Breast epithelium (tissue), 4 donors: ENCODE results near the gene GNPTG. TPM values are rescaled to one million over a fixed set of nuclear protein-coding genes. Genes with fewer than 3 reads are reported as not detected.

Source experiments
- DNase-seq, 2 donors: peaks; one replicate each; pipeline ENCODE4 v3.0.0-alpha.2; 2019; ENCODE audit warnings: low spot score in 2 of 2
- H3K27ac ChIP-seq, 2 donors: fragments of 200-600 bp; sonication (generic) in 1 of 2; one replicate each; pipeline ENCODE4 v1.5.1; 2016 to 2019; ENCODE audit warnings: mild to moderate bottlenecking in 1 of 2
- H3K27me3 ChIP-seq, 2 donors: fragments of 200-600 bp; sonication (generic) in 1 of 2; one replicate each; pipeline versions ENCODE4 v1.5.1 to v1.6.0; 2017 to 2019; ENCODE audit warnings: control low read depth in 1 of 2, mild to moderate bottlenecking in 1 of 2
- H3K36me3 ChIP-seq: fragments of 200-600 bp; one replicate; pipeline ENCODE4 v1.5.1; 2019
- H3K4me1 ChIP-seq, 2 donors: fragments of 200-600 bp; sonication (generic); one replicate each; pipeline ENCODE4 v1.5.1; 2016 to 2019; ENCODE audit warnings: control low read depth in 1 of 2
- H3K4me3 ChIP-seq, 3 donors: fragments of 200-600 bp; sonication (generic); 1 replicate in 2 of 3; 2 replicates in 1 of 3; pipeline ENCODE4 v1.5.1; 2016 to 2019; ENCODE audit warnings: mild to moderate bottlenecking in 3 of 3, moderate library complexity in 2 of 3
- H3K9me3 ChIP-seq, 2 donors: fragments of 200-600 bp; sonication (generic) in 1 of 2; one replicate each; pipeline ENCODE4 v1.5.1; 2016 to 2019; ENCODE audit warnings: control low read depth in 1 of 2
- POLR2A ChIP-seq: fragments of 450-650 bp; IDR thresholded peaks from one replicate; pipeline ENCODE4 v1.6.1; 2016; ENCODE audit warnings: antibody characterized with exemption, mild to moderate bottlenecking, moderate library complexity
- POLR2AphosphoS5 ChIP-seq, 3 donors: sonication (generic); formaldehyde crosslinking; IDR thresholded peaks; one replicate each; pipeline ENCODE4 v1.6.1; 2017; ENCODE audit warnings: antibody characterized with exemption in 3 of 3
- intact Hi-C: fragments of 100-400 bp; cut with DNase I; formaldehyde crosslinking; loops from one replicate; pipeline ENCODE4 v1.15.1; 2023; ENCODE audit warnings: low total_unique reads
- total RNA-seq, 3 donors: library from RNA; depleted of rRNA; stranded (reverse); fragments of >200 nt; gene quantifications; one replicate each; pipeline ENCODE4 v1.1.0, GENCODE V29; 2016
- TF ChIP-seq, protein P1 (sequence below), 3 donors: fragments of 450-650 bp; IDR thresholded peaks; one replicate each; pipeline ENCODE4 v1.5.1; 2016 to 2017; ENCODE audit warnings: antibody characterized with exemption in 3 of 3, mild to moderate bottlenecking in 3 of 3, moderate library complexity in 3 of 3

Gene GNPTG
- total RNA-seq, 3 donors from 2014 or later = 50.5 to 89.3 (median 58.4) TPM

DNA sequence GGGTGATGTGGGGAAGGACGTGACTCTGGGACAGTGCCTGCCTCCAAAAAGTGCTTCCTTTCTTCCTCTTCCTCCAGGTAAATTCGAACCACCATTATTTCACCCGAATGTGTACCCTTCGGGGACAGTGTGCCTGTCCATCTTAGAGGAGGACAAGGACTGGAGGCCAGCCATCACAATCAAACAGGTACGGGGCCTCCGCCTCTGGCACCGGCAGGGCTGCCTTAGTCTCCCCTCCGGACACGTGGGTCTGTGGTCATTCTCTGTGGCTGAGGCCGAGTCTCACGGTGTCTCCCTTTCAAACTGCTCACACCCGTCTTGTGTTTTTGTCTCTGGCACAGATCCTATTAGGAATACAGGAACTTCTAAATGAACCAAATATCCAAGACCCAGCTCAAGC is 31.6 kb upstream of the GNPTG start:
- no peak overlapping the region for H3K27ac ChIP-seq
- intact Hi-C loops = no loop called here
- TF ChIP-seq, protein P1, sequence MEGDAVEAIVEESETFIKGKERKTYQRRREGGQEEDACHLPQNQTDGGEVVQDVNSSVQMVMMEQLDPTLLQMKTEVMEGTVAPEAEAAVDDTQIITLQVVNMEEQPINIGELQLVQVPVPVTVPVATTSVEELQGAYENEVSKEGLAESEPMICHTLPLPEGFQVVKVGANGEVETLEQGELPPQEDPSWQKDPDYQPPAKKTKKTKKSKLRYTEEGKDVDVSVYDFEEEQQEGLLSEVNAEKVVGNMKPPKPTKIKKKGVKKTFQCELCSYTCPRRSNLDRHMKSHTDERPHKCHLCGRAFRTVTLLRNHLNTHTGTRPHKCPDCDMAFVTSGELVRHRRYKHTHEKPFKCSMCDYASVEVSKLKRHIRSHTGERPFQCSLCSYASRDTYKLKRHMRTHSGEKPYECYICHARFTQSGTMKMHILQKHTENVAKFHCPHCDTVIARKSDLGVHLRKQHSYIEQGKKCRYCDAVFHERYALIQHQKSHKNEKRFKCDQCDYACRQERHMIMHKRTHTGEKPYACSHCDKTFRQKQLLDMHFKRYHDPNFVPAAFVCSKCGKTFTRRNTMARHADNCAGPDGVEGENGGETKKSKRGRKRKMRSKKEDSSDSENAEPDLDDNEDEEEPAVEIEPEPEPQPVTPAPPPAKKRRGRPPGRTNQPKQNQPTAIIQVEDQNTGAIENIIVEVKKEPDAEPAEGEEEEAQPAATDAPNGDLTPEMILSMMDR (IDR thresholded peaks at IDR 0.05) = no peak
- TF ChIP-seq POLR2AphosphoS5 (IDR thresholded peaks at IDR 0.05) (no peak), POLR2A (no peak)
- H3K27me3 ChIP-seq = no peaks in the 10 kb centered on the region
- peaks cover 16% of the 10 kb centered on the region for H3K36me3 ChIP-seq
- H3K4me3 ChIP-seq = no peak overlapping the region
- H3K9me3 ChIP-seq = no peaks in the 10 kb centered on the region
- H3K4me1 ChIP-seq = peaks cover 7 to 10% of the 10 kb centered on the region in 2 donors
- DNase-seq = no peak

DNA sequence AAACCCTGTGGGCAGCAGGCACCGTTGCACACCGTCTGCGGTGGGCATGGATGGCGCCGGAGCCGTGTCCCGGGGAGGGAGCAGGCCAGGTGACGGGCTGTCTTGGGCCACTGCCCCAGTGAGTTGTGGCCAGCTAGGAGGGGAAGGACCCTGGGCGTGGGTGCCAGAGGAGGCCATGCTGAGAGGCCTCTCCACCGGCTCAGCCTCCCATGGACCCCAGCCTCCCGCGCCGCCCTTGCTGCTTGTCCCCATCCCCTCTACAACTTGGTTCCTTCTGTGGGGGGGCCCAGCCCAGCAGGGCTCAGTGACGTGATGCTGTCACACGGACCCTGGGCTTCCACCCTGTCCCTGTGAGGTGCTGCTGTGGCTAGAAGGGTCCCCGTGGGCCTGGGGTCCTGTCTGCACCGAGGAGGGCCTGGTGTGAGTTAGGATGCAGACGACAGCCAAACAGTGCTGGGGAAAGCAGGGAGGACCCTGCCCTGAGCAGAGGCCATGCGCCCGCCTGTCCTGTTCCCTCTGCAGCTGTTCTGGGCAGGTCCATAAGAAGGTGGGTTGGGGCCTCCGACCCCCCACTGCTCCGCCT is 31.0 kb upstream of the GNPTG start:
- H3K4me1 ChIP-seq = peaks cover 7 to 10% of the 10 kb centered on the region in 2 donors

DNA sequence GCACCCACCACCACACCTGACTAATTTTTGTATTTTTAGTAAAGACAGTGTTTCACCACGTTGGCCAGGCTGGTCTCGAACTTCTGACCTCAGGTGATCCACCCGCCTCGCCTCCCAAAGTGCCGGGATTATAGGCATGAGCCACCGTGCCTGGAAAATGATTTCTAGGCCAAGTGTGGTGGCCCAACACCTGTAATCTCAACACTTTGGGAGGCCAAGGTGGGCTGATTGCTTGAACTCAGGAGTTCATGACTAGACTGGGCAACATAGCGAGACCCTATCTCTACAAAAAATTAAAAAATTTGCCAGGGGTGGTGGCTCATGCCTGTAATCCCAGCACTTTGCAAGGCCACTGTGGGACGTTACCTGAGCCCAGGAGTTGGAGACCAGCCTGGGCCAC is 29.3 kb upstream of the GNPTG start:
- peaks cover 19% of the 10 kb centered on the region for H3K36me3 ChIP-seq
- TF ChIP-seq, protein P1 (IDR thresholded peaks at IDR 0.05) = no peak
- TF ChIP-seq POLR2AphosphoS5 (IDR thresholded peaks at IDR 0.05) (no peak), POLR2A (no peak)
- intact Hi-C loops = no loop called here
- H3K4me3 ChIP-seq = no peak overlapping the region
- H3K4me1 ChIP-seq = peaks cover 7 to 10% of the 10 kb centered on the region in 2 donors
- no peak overlapping the region for H3K27ac ChIP-seq
- no peaks in the 10 kb centered on the region for H3K27me3 ChIP-seq
- DNase-seq = no peak
- H3K9me3 ChIP-seq = no peaks in the 10 kb centered on the region

More for the DNA sequence above, 31.0 kb upstream of the GNPTG start:
- Histone ChIP-seq H3K4me3 (no peak overlapping the region), H3K36me3 (peaks cover 19% of the 10 kb centered on the region), H3K27me3 (no peaks in the 10 kb centered on the region), H3K27ac (no peak overlapping the region), H3K9me3 (no peaks in the 10 kb centered on the region)
- no peak for DNase-seq
- intact Hi-C loops = no loop called here
- TF ChIP-seq POLR2A = no peak
- no peak for TF ChIP-seq POLR2AphosphoS5 (IDR thresholded peaks at IDR 0.05)
- TF ChIP-seq, protein P1 (IDR thresholded peaks at IDR 0.05) = no peak

DNA sequence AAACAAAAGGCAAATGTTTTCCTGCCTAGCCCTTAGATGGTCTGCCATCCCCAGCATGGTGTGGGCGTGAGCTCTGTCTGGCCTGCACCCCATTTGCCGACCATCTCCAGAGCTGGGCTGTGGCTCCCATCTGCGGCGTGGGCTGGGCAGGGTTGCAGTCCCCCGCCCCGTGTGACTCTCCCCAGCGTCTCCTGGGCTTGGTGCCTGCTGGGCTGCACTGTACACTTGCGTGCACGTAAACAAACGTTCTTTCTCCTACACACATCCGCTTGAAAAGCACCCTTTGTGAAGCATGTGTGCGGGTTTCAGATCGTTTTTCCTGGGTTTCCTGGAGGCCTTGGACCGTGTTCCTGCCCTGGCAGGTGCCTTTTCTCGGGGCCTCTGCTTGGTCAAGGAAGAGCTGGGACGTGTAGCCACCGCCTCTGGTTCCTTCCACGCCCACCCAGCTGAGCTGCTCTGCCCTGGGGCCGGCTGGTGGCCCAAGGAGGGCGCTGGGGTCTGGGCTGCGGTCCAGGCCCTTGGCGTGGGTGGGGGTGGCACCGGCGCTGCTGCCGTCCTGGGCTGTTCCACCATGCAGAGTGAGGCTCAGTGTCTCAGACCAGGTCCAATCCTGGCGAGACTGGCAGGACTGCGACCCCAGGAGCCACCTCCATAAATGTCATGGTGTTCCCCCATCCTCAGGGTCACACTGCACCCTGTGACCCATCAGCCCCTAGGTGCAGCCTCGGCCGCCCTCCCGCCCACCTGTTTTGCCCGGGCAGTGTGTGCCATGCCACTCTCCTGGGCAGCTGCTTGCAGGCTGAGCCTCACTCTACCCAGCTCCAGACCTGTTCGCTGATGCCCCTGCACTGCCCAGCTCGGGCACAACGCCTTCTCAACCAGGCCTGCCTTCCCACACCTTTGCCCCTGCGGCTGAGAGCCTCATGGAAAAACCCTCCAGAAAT is 28.2 kb upstream of the GNPTG start:
- peak overlapping the region; percentile 59 to 72 for H3K27ac ChIP-seq
- intact Hi-C loops = no loop called here
- peak in 1 of 2 donors; percentile 38 for DNase-seq
- H3K9me3 ChIP-seq = no peaks in the 10 kb centered on the region
- H3K4me1 ChIP-seq = peaks cover 7 to 10% of the 10 kb centered on the region in 2 donors
- H3K4me3 ChIP-seq = no peak overlapping the region
- peaks cover 14% of the 10 kb centered on the region for H3K36me3 ChIP-seq
- no peak for TF ChIP-seq POLR2AphosphoS5 (IDR thresholded peaks at IDR 0.05)
- TF ChIP-seq, protein P1 (IDR thresholded peaks at IDR 0.05) = no peak
- no peak for TF ChIP-seq POLR2A
- no peaks in the 10 kb centered on the region for H3K27me3 ChIP-seq
